Heart right ventricle (tissue), 16 donors: Measurements from ENCODE around the gene PLCB3. TPM values are rescaled to one million over a fixed set of nuclear protein-coding genes. Genes with fewer than 3 reads are reported as not detected.

ENCODE experiments used
- ATAC-seq, 8 donors: fragments of 200-7000 bp; cut with Tn5 transposase; one replicate each; pipeline ENCODE4 v1.9.1; 2020; ENCODE audit warnings: mild to moderate bottlenecking in 8 of 8, moderate library complexity in 8 of 8, moderate number of reproducible peaks in 1 of 8
- DNase-seq, 2 donors: peaks; one replicate each; pipeline ENCODE4 v3.0.0-alpha.2; 2020
- H3K27ac ChIP-seq, 10 donors: fragments of 200-600 bp; sonication (generic) in 2 of 10; one replicate each; pipeline versions ENCODE4 v1.5.0 to v1.8.0; 2020 to 2022; ENCODE audit warnings: mild to moderate bottlenecking in 3 of 10
- H3K27me3 ChIP-seq, 7 donors: fragments of 200-600 bp; one replicate each; pipeline ENCODE4 v1.8.0; 2021 to 2022; ENCODE audit warnings: mild to moderate bottlenecking in 2 of 7
- H3K36me3 ChIP-seq, 9 donors: fragments of 200-600 bp; sonication (generic) in 1 of 9; one replicate each; pipeline versions ENCODE4 v1.5.0 to v1.8.0; 2020 to 2022; ENCODE audit warnings: mild to moderate bottlenecking in 2 of 9
- H3K4me1 ChIP-seq, 9 donors: fragments of 200-600 bp; sonication (generic) in 1 of 9; one replicate each; pipeline versions ENCODE4 v1.5.0 to v1.8.0; 2020 to 2022; ENCODE audit warnings: mild to moderate bottlenecking in 4 of 9
- H3K4me3 ChIP-seq, 10 donors: fragments of 200-600 bp; sonication (generic) in 2 of 10; one replicate each; pipeline versions ENCODE4 v1.5.0 to v1.8.0; 2020 to 2022; ENCODE audit warnings: mild to moderate bottlenecking in 7 of 10, moderate library complexity in 2 of 10
- H3K9me3 ChIP-seq, 11 donors: fragments of 200-600 bp in 10 of 11; sonication (generic) in 2 of 11; one replicate each; pipeline versions ENCODE4 v1.5.0 to v1.8.0; 2013 to 2022; ENCODE audit warnings: mild to moderate bottlenecking in 2 of 11, control low read depth in 1 of 11, moderate library complexity in 1 of 11
- WGBS, 2 donors: extraction: QIAGEN DNeasy Blood & Tissue Kit; methylation state at CpG; one replicate each; pipeline ENCODE4 v1.1.7; 2013; ENCODE audit warnings: inconsistent platforms in 1 of 2; 5-methylcytosine and 5-hydroxymethylcytosine counted together
- intact Hi-C, 10 donors: fragments of 100-400 bp; cut with DNase I; formaldehyde crosslinking; loops; one replicate each; pipeline versions ENCODE4 v1.11.1 to v1.14.2; 2022
- polyA plus RNA-seq, 2 donors: library from polyadenylated mRNA; stranded (reverse); fragments of 200-250 nt; gene quantifications; one replicate each; pipeline ENCODE4 v1.2.3, GENCODE V29; 2013
- total RNA-seq, 10 donors: library from RNA; stranded (reverse); fragmentation: NEBNext Ultra II Directional in 3 of 10; extraction: Animal tissue kit (Norgen Biotek cat#: 25700) in 3 of 10; gene quantifications; one replicate each; pipeline versions ENCODE4 v1.2.1 to v1.2.4, GENCODE V29; 2021 to 2023
- TF ChIP-seq, protein P1 (sequence below), 9 donors: fragments of 200-600 bp; sonication (generic) in 2 of 9; IDR thresholded peaks; one replicate each; pipeline versions ENCODE4 v1.5.0 to v1.8.0; 2021 to 2022; ENCODE audit warnings: antibody characterized with exemption in 9 of 9, mild to moderate bottlenecking in 5 of 9, moderate library complexity in 1 of 9
- donor health status: Arrhythmogenic right ventricular cardiomyopathy.
- donor health status: ischemic (EF 13 %, LVEDD 7.1; RV severe dilation, severe dysfunction).
- donor health status: healthy with polysubstance abuse.
- donor health status: DM: no; HTN: yes; CAD: no.
- donor health status: DM: no; HTN: no; CAD: no.
- donor health status: ischemic (EF 25% LVEDD 6.9; RV normal size, moderate dysfunction).
- donor health status: ischemic (EF 25% LVEDD 5.7; RV mildly dilated, moderate dysfunction).
- donor health status: healthy.
- donor health status: DM: yes; HTN: yes; CAD: no.
- donor health status: Ischemic cardiomyopathy.
- donor health status: ischemic (EF 35%, LVEDD 5.7; RV mildly dilated, moderate dysfunction).
- donor health status: nonischemic (EF 11% LVEDD 7.7; RV severe dilation, severe dysfunction).
- donor health status: DM: yes; HTN: yes; CAD: no.
- donor health status: PGD.
- donor health status: ischemic (EF 29% LVEDD 5.4; RV normal size, mild dysfunction).
- donor health status: nonischemic (EF 23%, LVEDD 6.1; RV moderate dilation, normal function).

Gene PLCB3
- total and polyA plus RNA-seq, 12 donors = 5.8 to 13.3 (median 8.9) TPM

DNA sequence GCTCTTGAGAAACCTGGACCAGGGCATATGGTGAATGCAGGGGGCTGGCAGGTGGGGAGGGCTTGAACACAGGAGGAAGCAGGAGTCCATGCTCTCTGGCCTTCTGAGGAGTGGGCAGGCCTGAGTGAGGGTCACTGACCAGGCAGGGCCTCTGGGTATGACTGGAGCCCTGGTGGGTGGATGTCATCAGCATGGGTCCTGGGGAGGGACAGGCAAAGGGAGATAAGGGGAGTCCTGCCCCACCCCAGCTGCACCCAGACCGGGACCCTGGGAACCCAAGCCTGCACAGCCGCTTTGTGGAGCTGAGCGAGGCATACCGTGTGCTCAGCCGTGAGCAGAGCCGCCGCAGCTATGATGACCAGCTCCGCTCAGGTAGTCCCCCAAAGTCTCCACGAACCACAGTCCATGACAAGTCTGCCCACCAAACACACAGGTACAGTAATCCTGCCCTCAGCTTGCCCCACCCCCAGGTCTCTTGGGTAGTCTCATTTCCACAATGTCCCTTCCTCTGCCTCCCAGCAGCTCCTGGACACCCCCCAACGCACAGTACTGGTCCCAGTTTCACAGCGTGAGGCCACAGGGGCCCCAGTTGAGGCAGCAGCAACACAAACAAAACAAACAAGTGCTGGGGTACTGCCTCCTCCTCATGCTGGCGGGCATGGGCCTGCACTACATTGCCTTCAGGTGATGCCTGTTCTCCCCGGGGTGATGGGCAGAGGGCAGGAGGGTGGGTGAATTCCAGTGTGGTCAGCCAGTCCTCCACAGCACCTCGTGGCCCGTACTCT lies 19.0 kb upstream of the PLCB3 start:
- Histone ChIP-seq H3K4me1 (peaks cover 5 to 70% (median 52%) of the 10 kb centered on the region in 9 donors), H3K27ac (peak overlapping the region in 1 of 10 donors; percentile 99)

DNA sequence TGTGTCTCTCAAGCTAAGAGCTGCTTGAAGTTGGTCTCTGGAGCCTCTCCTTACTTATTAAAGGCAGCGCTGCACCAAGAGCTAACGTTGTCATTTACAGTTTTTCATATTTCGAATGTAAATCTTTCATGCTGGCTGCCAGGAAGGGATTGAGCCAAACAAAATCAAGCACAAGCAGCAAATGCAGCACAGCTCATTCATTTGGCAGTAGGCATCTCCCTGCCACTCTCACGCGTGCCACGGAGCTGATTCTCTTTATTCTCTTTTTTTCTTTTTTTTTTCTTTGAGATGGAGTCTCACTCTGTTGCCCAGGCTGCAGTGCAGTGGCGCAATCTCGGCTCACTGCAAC lies 18.4 kb upstream of the PLCB3 start:
- intact Hi-C loops = no loop called here
- Histone ChIP-seq H3K27ac (peak overlapping the region in 1 of 10 donors; percentile 31), H3K4me1 (peaks cover 2 to 70% (median 47%) of the 10 kb centered on the region in 9 donors), H3K27me3 (no peaks in the 10 kb centered on the region), H3K36me3 (peaks cover 0 to 16% (median 0%) of the 10 kb centered on the region in 9 donors), H3K4me3 (no peak overlapping the region), H3K9me3 (no peaks in the 10 kb centered on the region)
- DNase-seq = no peak
- TF ChIP-seq, protein P1, sequence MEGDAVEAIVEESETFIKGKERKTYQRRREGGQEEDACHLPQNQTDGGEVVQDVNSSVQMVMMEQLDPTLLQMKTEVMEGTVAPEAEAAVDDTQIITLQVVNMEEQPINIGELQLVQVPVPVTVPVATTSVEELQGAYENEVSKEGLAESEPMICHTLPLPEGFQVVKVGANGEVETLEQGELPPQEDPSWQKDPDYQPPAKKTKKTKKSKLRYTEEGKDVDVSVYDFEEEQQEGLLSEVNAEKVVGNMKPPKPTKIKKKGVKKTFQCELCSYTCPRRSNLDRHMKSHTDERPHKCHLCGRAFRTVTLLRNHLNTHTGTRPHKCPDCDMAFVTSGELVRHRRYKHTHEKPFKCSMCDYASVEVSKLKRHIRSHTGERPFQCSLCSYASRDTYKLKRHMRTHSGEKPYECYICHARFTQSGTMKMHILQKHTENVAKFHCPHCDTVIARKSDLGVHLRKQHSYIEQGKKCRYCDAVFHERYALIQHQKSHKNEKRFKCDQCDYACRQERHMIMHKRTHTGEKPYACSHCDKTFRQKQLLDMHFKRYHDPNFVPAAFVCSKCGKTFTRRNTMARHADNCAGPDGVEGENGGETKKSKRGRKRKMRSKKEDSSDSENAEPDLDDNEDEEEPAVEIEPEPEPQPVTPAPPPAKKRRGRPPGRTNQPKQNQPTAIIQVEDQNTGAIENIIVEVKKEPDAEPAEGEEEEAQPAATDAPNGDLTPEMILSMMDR (IDR thresholded peaks at IDR 0.05) = no peak
- ATAC-seq = no peak
- 88 to 92% methylated on average over 8 of the region's 8 CpGs for WGBS, 2 donors

More for the DNA sequence above, 19.0 kb upstream of the PLCB3 start:
- intact Hi-C loops = no loop called here
- DNase-seq (no peak), ATAC-seq (no peak)
- Histone ChIP-seq H3K27me3 (no peaks in the 10 kb centered on the region), H3K4me3 (no peak overlapping the region), H3K36me3 (peaks cover 0 to 10% (median 0%) of the 10 kb centered on the region in 9 donors), H3K9me3 (no peaks in the 10 kb centered on the region)
- WGBS, 2 donors = 86% methylated on average over 15 of the region's 15 CpGs
- TF ChIP-seq, protein P1 (IDR thresholded peaks at IDR 0.05) = no peak

DNA sequence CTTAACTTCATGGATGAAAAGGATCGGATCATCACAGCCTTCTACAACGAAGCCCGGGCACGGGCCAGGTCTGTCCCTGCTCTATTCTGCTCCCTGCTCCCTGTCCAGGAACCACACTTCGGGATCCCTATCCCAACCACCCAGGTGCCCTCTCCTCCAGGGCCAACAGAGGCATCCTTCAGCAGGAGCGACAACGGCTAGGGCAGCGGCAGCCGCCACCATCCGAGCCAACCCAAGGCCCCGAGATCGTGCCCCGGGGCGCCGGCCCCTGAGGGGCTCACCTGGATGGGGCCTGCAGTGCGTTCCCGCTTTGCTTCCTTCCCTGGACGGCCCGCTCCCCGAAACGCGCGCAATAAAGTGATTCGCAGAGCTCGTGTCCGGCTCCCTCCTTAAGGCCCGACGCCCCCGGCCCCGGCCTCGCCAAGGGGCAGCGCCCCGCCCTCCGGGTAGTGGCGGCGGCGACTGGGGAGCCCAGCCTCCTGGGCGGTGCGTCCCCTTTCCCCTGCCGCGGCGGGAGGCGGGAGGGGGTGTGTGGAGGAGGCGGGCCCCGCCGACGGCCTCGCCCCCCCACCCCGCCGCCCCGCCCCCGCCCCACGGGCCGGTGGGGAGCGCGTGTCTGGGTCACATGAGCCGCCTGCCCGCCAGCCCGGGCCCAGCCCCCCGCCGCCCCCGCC lies 17.3 kb upstream of the PLCB3 start, which contains the start of gene VEGFB:
VEGFB (plus strand) TSS at position 672 of the 674 bp plus-strand sequence. CDS start 250 bp downstream, outside the sequence.
- peaks cover 2 to 71% (median 46%) of the 10 kb centered on the region in 9 donors for H3K4me1 ChIP-seq

More for the DNA sequence above, 17.3 kb upstream of the PLCB3 start, which contains the start of gene VEGFB:
- Histone ChIP-seq H3K4me3 (peak within 1 kb of the TSS; percentile 58 to 85 (median 75)), H3K27me3 (no peaks in the 10 kb centered on the region), H3K27ac (peak within 1 kb of the TSS; percentile 86 to 96 (median 91)), H3K36me3 (peaks cover 0 to 25% (median 0%) of the 10 kb centered on the region in 9 donors), H3K9me3 (no peaks in the 10 kb centered on the region)
- ATAC-seq (peak; percentile 46 to 69 (median 59)), DNase-seq (peak; percentile 74 to 84)
- intact Hi-C loops = no loop called here
- 2% methylated on average over 45 to 61 of the region's 62 CpGs for WGBS, 2 donors
- TF ChIP-seq, protein P1 (IDR thresholded peaks at IDR 0.05) = no peak
